Uterus (tissue), 4 donors: ENCODE measurements around the gene TMEM187. TPM values are rescaled to one million over a fixed set of nuclear protein-coding genes. Genes with fewer than 3 reads are reported as not detected.
"Not testable (repeated sequence)": the region's sequence is repeated elsewhere in the genome, so short reads cannot be mapped to it uniquely, and the experiment has no call there.

Experiments
- DNase-seq, 2 donors: peaks; one replicate each; pipeline ENCODE4 v3.0.0-alpha.2; 2019 to 2020
- H3K27ac ChIP-seq, 2 donors: fragments of 200-600 bp; sonication (generic); 1 replicate in 1 of 2; 2 replicates in 1 of 2; pipeline ENCODE4 v1.5.1; 2016 to 2018
- H3K27me3 ChIP-seq, 2 donors: fragments of 200-600 bp; sonication (generic); one replicate each; pipeline ENCODE4 v1.5.1; 2018 to 2019; ENCODE audit warnings: control low read depth in 1 of 2
- H3K36me3 ChIP-seq, 2 donors: fragments of 200-600 bp; sonication (generic); one replicate each; pipeline ENCODE4 v1.5.1; 2019; ENCODE audit warnings: control low read depth in 1 of 2
- H3K4me1 ChIP-seq, 2 donors: fragments of 200-600 bp; sonication (generic); one replicate each; pipeline ENCODE4 v1.5.1; 2018 to 2019; ENCODE audit warnings: control low read depth in 1 of 2
- H3K4me3 ChIP-seq, 2 donors: fragments of 200-600 bp; sonication (generic); 1 replicate in 1 of 2; 2 replicates in 1 of 2; pipeline ENCODE4 v1.5.1; 2018 to 2019; ENCODE audit warnings: mild to moderate bottlenecking in 1 of 2
- H3K9me3 ChIP-seq, 2 donors: fragments of 200-600 bp; sonication (generic); one replicate each; pipeline ENCODE4 v1.5.1; 2019; ENCODE audit warnings: control low read depth in 1 of 2
- POLR2A ChIP-seq, 2 donors: fragments of 450-650 bp; IDR thresholded peaks; one replicate each; pipeline ENCODE4 v1.6.1; 2016; ENCODE audit warnings: antibody characterized with exemption in 2 of 2, mild to moderate bottlenecking in 1 of 2, moderate library complexity in 1 of 2
- intact Hi-C: fragments of 100-400 bp; cut with DNase I; formaldehyde crosslinking; loops from one replicate; pipeline ENCODE4 v1.15.1; 2023; ENCODE audit warnings: low total_unique reads
- total RNA-seq, 4 donors: library from RNA; depleted of rRNA in 3 of 4; stranded (reverse); fragments of >200 nt in 3 of 4; gene quantifications; one replicate each; pipeline versions ENCODE4 v1.1.0 to v1.2.4, GENCODE V29; 2014 to 2023
- TF ChIP-seq, protein P1 (sequence below), 4 experiments: fragments of 200-600 bp in 2 of 4; fragments of 450-650 bp in 2 of 4; sonication (generic) in 2 of 4; IDR thresholded peaks; one replicate each; pipeline ENCODE4 v1.5.1; 2016 to 2019; ENCODE audit warnings: antibody characterized with exemption in 4 of 4, mild to moderate bottlenecking in 2 of 4, moderate library complexity in 1 of 4
- donor health status: DM: yes; HTN: yes; CAD: no.

TMEM187 gene
- total RNA-seq, 4 donors from 2014 or later = 2.5 to 9.6 (median 6.2) TPM; not detected in 1

DNA sequence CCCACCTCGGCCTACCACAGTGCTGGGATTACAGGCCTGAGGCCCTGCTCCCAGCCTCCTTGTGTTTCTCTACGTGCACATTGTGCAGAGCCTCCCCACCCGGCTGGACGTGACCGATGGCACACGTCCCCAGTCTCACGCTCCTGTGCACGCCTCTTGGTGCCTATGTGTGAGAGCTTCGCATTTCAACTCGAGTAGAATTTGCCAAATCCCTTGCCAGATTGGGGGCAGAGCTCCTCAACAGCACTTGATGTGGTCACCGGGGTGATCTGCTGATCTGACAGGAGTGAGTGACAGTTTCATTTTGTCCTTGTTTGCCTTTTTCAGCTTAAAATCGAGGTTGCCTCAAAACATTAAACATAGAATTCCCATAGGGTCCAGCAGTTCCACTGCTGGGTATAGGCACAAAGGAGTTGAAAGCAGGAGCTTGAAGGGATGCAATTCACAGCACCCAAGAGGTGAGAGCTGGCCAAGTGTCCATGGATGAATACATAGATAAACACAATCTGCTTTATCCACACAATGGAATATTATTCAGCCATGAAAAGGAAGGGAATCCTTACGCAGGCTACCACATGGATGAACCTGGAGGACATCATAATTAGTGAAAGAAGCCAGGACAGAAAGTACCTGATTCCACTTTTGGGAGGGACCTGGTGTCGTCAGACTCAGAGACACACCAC, 17.6 kb downstream of the TMEM187 start:
- no peak for DNase-seq
- H3K27me3 ChIP-seq = no peaks in the 10 kb centered on the region
- no peaks in the 10 kb centered on the region for H3K9me3 ChIP-seq
- H3K4me1 ChIP-seq = no peaks in the 10 kb centered on the region
- no peak overlapping the region for H3K27ac ChIP-seq
- intact Hi-C loops = no loop called here
- no peak for TF ChIP-seq POLR2A (IDR thresholded peaks at IDR 0.05)
- TF ChIP-seq, protein P1, sequence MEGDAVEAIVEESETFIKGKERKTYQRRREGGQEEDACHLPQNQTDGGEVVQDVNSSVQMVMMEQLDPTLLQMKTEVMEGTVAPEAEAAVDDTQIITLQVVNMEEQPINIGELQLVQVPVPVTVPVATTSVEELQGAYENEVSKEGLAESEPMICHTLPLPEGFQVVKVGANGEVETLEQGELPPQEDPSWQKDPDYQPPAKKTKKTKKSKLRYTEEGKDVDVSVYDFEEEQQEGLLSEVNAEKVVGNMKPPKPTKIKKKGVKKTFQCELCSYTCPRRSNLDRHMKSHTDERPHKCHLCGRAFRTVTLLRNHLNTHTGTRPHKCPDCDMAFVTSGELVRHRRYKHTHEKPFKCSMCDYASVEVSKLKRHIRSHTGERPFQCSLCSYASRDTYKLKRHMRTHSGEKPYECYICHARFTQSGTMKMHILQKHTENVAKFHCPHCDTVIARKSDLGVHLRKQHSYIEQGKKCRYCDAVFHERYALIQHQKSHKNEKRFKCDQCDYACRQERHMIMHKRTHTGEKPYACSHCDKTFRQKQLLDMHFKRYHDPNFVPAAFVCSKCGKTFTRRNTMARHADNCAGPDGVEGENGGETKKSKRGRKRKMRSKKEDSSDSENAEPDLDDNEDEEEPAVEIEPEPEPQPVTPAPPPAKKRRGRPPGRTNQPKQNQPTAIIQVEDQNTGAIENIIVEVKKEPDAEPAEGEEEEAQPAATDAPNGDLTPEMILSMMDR (IDR thresholded peaks at IDR 0.05) = no peak
- H3K36me3 ChIP-seq = no peaks in the 10 kb centered on the region
- no peak overlapping the region for H3K4me3 ChIP-seq

GRCh38 chrX:153991013-153991580, 18.5 kb downstream of the TMEM187 start:
- Histone ChIP-seq H3K4me3 (no peak overlapping the region), H3K4me1 (no peaks in the 10 kb centered on the region), H3K9me3 (no peaks in the 10 kb centered on the region), H3K36me3 (no peaks in the 10 kb centered on the region), H3K27me3 (no peaks in the 10 kb centered on the region), H3K27ac (no peak overlapping the region)
- no peak for DNase-seq
- no peak for TF ChIP-seq POLR2A (IDR thresholded peaks at IDR 0.05)
- TF ChIP-seq, protein P1 (IDR thresholded peaks at IDR 0.05) = no peak
- intact Hi-C loops = no loop called here

- Histone ChIP-seq H3K4me1 (no peaks in the 10 kb centered on the region), H3K4me3 (no peak overlapping the region), H3K27ac (no peak overlapping the region), H3K27me3 (no peaks in the 10 kb centered on the region), H3K36me3 (no peaks in the 10 kb centered on the region), H3K9me3 (no peaks in the 10 kb centered on the region)
- intact Hi-C loops = no loop called here
- DNase-seq = no peak
- TF ChIP-seq POLR2A (IDR thresholded peaks at IDR 0.05) = no peak
- TF ChIP-seq, protein P1 (IDR thresholded peaks at IDR 0.05) = no peak
Measured at GRCh38 chrX:153992180-153992579, 19.6 kb downstream of the TMEM187 start.

GRCh38 chrX:153993079-153993478, 20.5 kb downstream of the TMEM187 start:
- H3K27ac ChIP-seq = no peak overlapping the region
- TF ChIP-seq, protein P1 (IDR thresholded peaks at IDR 0.05) = no peak
- TF ChIP-seq POLR2A (IDR thresholded peaks at IDR 0.05) = no peak
- intact Hi-C loops = no loop called here

GRCh38 chrX:153993978-153994377, 21.4 kb downstream of the TMEM187 start:
- H3K27ac ChIP-seq = no peak overlapping the region
- no peak overlapping the region for H3K4me3 ChIP-seq
- no peaks in the 10 kb centered on the region for H3K36me3 ChIP-seq
- no peaks in the 10 kb centered on the region for H3K4me1 ChIP-seq
- TF ChIP-seq, protein P1 (IDR thresholded peaks at IDR 0.05) = no peak
- TF ChIP-seq POLR2A (IDR thresholded peaks at IDR 0.05) = no peak
- no peaks in the 10 kb centered on the region for H3K27me3 ChIP-seq
- intact Hi-C loops = no loop called here
- DNase-seq = no peak
- H3K9me3 ChIP-seq = no peaks in the 10 kb centered on the region

More at GRCh38 chrX:153993079-153993478, 20.5 kb downstream of the TMEM187 start:
- H3K4me1 ChIP-seq = no peaks in the 10 kb centered on the region
- H3K4me3 ChIP-seq = no peak overlapping the region
- no peaks in the 10 kb centered on the region for H3K9me3 ChIP-seq
- H3K27me3 ChIP-seq = no peaks in the 10 kb centered on the region
- no peak for DNase-seq
- no peaks in the 10 kb centered on the region for H3K36me3 ChIP-seq

DNA sequence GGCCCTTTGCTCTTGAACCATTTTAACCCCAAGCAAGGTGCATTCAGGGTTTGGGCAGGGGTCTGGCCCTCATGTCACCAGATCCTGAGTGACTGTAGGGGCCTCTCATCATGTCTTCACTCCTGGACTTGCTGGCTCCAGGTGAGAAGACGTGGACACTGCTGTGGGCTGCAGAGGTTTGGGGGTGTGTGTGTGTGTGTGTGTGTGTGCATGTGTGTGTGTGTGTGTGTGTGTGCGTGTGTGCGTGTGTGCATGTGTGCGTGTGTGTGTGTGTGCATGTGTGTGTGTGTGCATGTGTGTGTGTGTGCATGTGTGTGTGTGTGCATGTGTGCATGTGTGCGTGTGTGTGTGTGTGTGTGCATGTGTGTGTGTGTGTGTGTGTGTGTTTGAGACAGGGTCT, 21.8 kb downstream of the TMEM187 start:
- H3K4me3 ChIP-seq, H3K27ac ChIP-seq, DNase-seq, H3K27me3 ChIP-seq, H3K4me1 ChIP-seq, intact Hi-C loops, H3K36me3 ChIP-seq, H3K9me3 ChIP-seq: not testable (repeated sequence)
